ENCODE measurements around the gene CHD2.
"Not testable (repeated sequence)": the region's sequence is repeated elsewhere in the genome, so short reads cannot be mapped to it uniquely, and the experiment has no call there.

The CHD2 gene

DNA sequence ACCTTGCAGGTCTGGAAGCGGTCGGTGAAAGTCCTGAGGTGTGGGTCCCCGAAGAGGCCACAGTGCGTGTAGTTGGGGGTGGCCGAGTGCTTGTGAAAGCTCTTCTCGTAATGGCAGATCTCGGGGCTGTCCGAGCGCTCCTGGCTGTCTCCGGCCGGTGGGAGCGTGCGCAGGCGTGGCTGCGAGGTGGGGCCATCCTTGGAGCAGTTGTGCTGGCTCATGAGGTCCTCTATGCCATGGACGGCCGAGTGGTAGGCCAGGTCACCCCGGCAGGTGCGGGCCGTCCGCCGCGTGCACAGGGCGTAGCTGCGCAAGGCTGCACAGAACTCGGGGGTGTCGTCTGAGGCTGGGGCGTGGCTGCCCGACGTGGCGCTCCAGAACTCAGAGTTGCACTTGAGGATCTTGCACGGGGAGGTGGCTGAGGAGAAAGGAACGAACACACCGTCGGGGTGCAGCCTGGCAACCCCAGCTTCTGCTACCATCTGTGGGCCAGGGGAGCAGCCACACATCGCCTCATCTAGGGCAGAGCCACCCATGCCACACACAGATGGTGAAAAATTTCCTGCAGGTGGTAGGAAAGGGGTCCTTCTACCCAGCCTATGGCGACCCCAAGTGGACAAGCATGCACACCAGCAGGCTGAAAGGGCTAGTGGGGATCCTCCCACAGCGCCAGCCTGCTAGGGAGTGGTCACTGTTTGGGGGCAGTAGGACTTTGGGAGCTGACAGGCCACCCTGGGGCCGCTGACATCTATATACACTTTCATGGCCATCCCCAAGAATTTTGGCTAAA lies 152.2 kb downstream of the CHD2 start:
- DNase-seq, result no peak

DNA sequence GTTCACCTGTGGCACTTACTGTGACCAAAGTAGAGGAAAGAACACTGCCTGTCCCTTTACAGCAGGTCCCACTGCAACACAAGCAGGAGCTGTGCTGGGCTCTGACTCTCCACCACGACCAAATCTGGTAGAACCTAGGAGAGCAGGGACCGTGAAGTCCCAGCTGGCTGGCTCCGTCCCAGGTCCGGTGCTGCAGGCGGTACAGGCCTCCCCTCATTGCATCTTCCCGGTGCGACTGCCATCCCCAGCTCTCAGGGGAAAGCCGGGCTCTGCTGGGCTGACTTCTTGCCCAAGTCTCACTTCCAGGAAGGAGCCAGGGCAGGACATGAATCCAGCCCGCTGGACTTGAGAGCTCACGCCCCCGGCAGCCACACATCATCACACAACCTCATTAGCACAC lies 155.1 kb downstream of the CHD2 start:
- DNase-seq, result no peak

DNA sequence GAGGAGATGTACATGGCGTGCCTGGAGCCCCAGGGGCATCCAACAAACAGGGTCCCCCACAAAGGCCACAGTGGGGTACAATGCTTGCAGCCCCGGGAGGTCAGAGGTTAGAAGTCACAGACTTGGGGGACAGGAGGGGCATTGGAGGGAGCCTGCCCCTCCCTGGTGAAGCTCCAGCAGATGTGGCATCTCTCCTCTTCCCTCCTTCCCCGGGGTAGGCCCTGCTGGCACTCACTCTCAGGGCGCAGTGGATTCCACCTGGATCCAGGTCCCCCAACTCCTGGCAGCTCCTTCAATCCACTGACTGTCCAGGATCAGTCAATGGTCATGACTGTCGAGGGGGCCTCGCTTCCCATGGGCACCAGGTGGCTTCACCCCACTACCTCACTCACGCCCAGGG lies 156.7 kb downstream of the CHD2 start:
- DNase-seq, result no peak

DNA sequence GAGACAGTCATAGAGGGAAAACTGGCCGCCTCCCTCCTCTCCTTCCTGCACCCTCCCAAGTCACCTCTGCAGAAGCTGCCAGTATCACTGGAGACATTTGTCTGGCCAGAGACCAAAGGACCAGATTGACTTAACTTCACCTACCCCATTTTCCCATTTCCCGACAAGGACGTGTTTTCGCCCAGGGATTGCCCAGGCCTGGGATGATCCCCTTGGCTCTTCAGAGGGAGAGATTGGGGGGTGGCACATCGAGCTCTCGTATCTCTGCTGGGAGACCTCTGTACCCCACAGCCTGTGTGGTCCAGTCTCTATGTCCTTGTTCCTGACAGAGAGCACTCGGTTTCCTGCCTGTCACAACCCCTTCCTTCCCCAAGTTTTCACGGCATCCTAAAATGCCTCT lies 157.5 kb downstream of the CHD2 start:
- DNase-seq, result no peak

DNA sequence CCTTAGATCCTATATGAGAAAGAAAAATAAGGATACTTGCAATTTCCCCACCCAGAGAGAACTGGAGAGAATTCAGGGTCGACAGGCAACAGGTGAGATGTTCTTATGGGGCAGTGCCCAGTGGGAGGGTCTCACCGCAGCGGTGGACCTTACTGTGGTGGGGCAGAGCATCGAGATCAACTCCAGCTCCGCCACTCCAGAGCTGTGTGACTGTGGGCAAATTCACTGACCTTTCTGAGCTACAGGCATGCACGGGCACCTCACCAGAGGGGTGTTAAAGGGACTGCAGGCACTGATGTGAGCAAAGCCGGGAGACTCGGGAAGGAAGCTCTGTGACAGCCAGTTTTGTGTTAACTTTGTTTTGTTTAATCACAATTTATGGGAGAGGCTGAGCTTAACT lies 158.0 kb downstream of the CHD2 start:
- DNase-seq, result no peak

DNA sequence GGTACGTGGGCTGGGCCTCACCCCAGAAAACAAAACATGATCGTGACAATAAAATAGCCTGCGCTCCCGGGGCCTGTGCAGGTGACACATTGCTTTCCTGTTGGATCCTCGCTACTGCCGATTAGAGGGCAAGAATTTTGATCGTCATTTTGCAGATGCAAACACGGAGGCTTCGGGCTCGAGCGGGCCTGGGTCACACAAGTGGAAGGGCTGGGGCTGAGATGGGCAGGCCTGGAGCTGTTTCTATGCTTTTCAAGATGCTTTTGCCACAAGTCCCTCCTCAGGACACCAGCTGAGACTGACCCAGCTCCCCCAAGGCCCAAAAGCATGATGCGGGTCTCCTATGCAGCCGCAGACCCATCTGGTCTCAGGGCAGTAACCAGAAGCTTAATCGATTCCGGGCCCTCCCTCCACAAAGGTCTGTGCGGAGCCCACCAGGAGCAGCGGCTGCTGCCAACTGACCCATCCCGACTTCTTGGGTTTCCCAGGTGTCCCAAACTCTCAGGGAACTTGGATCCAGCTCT lies 158.8 kb downstream of the CHD2 start:
- no peak for DNase-seq

DNA sequence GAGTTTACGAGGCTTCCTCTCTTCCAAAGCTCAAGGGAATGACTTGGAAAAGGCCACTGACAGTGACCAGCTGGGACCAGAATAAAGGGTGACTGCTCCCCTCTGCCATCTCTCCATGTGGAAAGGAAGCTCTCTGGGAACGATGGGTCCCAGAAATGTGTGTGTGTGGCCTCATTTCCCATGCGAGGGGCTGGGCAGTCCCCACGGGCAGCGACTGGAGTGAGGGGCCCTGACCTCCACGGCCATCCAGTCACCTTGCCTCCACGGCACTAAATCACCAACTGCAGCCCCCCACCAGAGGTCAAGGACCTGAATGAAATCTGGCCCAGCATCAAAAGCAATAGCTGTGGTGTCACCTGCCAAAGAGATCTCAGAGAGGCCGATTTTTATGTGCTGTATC lies 159.3 kb downstream of the CHD2 start:
- no peak for DNase-seq

DNA sequence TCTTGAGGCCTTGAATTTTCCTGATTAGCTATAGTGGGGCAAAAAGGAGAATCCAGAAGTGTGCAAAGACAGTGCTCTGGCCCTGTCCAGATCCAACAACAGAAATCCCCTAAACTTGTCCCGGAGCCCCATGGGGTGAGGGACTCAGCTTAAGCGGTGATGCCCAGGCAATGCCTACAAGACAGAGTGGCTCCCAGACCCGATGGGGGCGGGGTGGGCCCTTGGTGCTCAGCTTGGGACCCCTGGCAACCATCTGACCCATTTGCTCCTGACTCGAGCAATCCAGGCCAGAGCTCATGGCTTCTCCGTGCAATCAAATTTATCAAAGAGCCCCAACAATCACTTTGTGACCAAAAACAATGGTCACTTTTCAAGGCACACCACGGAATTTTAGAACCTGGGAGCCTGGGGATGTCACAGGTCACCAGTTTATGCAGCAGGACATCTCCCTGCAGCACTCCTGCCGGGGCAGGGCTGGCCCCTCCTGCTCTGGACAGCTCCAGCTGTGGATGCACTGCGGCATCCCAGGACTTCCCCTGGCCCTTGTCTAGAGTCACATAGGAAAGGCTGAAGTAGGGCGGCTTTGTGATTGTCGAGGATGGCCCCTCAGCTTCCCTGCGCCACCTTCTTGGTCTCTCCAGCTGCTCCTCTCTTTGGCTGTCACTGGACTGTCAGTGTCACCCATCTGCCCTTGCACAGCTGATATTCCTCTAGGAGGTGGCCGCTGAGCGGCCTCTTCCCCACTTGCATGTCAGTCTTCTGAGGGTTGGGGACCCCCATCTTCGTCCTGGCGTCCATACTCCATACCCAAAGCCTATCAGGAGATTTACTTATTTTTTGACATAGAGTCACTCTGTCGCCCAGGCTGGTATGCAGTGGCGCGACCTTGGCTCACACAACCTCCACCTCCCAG lies 160.5 kb downstream of the CHD2 start:
- DNase-seq, result no peak

DNA sequence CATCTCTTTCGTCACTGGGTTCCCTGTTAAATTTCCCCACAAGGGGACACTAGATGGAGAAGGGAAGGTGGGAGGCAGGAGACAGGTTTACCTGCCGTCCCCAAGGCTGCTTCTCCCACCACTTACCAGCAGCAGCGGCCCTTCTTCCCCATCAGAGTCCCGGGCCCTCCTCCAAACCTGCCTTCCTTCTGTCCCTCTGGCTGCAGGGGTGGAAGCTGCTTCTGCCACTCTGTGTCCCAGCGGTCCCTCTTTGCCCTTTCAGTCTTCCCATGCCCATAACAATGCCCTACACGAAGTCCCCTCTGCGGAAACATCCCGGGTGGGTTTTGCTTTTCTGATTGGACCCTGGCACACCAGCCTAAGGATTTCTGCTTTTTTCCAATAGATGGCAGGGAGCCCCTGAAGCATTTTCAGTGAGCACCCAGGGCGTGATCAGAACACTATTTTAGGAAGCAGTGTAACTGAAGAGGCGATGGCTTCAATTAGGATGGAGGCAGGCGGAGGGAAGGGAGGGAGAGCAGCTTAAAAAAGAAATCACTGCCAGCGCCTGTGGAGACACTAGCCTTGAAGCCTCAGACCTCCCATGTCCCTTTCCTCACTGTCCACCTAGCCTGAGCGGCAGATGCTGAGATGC lies 162.6 kb downstream of the CHD2 start:
- DNase-seq, result not testable (repeated sequence)

DNA sequence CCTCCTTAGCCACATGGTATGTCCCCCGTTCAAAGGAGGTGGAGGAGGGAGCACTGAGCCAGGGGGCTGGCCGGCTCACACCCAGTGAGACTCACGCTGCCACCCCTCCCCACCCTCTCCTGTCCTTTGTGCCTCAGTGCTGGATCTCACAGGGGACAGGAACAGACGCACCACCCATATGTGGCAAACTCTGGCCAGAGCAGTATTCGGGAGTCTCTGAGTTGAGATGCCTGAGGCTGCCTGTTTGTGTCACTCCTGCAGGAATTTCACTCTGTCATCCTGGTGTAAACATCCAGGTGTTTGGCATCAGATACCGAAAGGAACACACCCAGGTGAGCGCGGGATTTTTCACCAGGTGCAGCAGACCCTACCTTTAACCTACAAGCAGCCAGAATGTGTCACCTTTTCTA lies 163.1 kb downstream of the CHD2 start:
- DNase-seq, result no peak

DNA sequence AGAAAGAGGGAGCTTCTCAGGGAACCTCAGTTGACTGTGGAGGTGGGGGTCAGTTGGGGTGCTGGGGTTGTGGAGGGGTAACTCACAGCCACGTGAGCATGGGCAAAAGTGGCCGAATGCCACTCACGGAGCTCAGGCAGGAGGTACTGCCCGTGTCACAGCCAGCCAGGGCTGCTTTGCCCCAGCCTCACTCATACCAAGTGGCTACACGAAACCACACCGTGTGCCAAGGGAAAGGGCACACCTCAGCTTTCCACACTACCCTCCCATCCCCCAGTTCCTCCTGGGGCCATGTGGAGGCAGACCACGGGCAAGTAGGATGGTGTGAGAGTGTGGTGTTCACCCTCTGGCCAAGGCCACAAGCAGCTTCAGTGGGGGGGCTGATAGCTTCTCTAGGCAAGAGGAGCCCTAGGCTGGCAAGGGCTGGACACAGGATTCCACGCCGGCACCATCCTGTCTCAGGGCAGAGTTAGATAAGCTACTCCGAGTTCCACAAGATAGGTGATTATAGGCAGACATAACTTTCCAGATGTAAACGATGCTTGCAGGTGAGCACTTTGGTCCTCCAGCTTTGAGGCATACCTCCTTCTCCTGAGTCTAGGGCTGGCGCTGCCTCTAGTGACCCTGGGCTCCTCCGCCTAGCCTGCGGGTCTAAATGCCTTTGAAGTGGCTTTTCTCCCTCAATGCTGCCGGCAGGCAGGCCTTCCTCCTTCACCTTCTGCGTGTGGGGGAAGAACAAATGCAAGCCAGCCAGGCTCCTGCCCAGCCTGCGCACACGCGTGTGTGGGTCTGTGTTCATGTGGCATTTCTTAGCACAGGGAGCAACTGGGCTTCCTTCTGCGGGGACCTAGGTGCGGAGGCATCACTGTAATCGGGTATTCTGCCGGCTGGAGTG lies 163.9 kb downstream of the CHD2 start:
- no peak for DNase-seq

DNA sequence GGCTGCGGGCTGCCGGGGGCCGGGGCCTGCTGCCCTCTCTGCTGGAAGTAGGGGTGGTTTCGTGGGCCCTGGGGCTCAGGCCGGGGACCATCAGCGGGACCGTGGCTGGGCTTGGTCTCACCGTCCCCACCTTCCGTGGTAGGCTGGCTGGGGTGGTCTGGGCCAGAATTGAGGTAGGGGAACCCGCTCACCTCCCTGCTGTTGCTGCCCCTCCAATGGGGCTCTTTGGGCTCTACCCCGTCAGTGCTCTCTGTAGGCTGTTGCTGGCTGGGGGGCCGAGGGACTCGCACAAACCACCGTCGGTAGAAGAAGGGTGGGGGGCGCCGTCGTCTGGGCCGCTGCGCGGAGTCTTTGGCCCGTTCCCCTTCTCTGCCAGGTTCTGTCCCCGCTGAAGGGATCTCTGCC lies 165.5 kb downstream of the CHD2 start:
- no peak for DNase-seq

DNA sequence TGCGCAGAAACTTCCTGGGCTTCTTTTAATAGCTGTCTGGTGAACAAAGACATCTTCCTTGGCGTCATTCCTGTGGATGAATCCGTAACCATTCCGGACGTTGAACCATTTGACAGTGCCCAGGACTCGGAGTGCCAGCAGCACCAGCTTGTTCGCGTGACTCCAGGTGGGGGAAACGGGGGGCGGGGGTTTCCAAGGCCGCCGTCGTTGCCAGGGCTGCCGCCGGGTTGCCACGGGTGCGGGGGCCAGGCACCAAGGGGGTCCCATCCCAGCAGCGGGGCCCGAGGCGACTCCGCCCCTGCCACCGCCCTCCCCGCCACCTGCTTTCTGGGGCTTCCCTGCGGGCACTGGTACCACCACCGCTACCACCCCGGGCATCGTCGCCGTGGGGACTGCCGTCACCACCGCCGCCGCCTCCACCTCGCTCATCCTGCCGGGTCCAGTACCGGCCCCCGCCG lies 166.1 kb downstream of the CHD2 start:
- DNase-seq, result no peak

DNA sequence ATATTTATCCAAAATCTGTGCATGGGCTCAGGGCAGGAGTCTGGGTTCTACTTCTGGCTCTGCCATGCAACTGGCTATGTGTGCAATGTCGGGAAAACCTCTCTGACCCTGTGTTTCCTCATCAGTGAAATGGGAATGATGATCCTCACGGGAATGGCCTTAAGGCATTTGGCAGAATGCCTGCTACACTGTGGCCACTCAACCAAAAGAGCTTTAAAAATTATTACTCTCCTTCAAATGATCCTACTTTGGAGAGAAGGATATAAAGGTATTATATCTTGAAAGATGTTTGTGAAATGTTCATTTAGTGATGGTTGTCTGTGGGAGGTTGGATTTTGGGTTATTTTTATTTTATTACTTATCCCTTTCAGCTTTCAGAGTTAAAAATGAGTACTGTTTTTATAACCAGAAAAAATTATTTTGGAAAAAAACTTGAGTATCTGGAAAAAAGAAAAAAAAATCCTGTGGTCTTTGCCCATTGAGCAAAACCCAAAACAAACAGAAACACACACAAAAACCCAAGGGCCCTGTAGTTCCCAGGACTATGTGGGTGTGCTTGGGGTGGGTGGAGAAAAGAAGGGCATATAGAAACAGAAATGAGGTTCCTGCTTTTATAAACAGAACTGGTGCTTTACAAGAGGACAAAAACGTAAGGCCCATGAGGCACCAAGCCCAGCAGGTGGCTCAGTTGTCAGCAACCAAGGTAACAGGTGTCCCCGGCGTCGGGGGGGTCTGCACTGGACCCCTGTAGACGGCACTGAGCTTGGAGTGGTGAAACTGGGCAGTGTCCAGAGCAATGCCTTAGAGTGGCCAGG lies 166.9 kb downstream of the CHD2 start:
- DNase-seq, result no peak

DNA sequence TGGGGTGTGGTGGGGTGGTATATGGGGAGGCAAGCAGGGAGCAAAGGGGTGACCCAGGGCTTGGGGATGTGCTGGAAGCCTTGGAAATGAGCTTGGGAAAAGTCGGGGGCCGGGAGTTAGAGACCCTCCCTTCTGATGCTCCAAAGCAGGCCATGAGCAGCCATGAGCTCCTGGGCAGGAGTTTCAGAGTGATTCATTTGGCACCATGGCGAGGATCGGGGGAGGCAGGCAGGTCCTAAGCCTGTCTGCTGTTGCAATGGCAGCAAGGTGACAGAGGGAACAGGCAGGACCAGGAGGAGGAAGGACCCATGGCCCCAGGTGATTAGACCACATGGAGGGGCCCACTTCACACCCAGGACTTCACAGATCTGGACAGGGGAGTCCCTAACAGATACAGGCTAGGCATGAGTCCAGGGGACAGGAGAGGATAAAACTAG lies 167.5 kb downstream of the CHD2 start:
- DNase-seq, result no peak

DNA sequence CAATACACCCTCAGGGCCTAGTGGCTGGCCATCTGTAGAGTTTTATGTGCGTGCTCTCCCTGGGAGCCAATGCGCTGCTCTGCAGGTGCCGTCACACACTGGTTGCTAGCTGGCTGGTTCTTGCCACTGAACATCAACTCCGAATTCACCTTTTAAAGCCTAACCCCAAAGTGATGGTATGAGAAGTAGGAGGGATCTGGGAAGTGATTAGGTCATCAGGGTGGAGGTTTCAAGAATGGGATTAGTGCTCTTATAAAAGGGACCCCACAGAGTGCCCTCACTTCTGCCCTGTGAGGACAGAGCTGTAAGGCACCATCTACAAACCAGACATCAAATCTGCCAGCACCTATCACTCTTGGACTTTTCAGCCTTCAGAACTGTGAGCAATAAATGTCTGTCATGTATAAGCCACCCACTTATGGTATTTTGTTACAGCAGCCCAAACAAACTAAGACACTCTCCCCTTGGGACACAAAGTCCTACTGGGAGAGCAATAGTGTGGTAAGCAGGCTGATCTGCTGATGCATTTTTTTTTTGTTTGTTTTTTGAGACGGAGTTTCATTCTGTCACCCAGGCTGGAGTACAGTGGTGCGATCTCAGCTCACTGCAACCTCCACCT lies 168.6 kb downstream of the CHD2 start:
- DNase-seq, result no peak

DNA sequence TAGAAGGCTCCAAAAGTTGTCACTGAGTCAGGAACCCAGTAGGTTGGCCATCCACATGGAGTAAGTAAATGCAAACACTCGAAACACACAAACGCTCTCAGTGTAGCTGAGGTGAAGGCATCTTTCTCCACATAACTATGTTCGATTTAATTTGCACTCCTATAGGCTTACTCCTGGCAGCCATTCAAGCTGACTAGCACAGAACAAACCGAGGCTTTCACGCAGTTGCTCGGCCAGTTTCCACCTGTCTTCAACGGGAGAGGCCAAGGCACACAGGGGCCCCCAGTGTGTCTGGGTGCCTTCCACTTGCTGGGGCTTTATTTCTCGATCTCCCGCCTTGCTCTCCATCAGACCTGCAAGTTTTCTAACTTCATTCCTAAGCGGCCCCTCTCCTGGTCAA lies 170.0 kb downstream of the CHD2 start:
- no peak for DNase-seq

DNA sequence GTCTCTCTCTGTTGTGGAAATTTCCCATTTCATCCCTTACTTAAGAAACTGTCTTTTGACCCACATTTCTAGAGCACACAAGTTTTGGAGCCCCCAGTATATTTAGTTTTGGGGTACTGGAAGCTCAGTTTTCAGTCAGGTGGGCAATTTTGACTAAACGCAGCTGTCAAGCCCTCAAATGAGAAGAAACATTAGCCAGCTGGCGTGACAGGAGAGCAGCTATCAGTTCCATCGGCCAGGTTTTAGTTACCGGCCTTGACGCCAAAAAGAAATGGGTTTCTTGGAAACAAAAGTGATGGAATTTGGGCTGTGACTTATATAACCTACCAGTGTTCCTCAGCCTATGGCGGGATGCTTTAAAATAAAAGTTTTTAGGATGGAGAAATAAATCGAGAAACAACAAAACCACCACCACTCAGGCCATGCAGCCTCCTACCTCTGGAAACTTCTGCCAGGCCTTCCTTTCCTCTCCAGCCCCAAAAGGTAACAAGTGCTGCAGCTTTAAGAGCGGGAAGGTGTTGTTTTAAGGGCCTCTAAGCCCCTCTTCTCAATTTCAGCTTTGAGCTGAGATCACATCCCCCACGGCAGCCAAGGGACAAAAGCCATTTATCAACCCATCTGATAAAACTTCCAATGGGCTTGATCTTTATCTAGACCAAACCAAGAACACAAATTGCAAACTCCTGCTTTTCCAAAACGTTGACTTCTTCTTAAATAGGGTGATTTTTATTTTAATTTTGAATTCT lies 170.6 kb downstream of the CHD2 start:
- no peak for DNase-seq

DNA sequence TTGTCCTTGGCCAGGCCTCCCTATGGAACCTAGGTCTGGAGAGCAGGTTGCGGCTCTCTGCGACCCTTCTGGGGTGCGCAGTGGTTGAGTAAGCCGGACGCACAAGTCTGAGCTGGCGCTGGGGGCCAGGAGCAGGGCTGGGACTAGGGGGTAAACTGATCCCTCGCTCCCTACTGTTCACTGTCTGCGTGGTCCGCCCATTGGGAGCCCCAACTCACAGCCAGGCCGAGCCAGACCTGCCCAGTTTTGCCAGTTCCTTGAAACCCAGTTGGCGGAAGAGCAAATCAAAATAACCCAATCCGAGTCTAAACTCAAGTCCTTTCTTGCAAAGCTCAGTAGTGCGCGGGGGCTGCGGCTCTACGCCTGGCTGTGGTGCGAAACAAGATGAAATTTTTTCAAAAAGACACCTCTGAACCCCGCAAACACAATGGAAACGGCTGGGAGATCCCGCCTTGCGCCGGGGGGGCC lies 171.4 kb downstream of the CHD2 start:
- DNase-seq, result no peak

DNA sequence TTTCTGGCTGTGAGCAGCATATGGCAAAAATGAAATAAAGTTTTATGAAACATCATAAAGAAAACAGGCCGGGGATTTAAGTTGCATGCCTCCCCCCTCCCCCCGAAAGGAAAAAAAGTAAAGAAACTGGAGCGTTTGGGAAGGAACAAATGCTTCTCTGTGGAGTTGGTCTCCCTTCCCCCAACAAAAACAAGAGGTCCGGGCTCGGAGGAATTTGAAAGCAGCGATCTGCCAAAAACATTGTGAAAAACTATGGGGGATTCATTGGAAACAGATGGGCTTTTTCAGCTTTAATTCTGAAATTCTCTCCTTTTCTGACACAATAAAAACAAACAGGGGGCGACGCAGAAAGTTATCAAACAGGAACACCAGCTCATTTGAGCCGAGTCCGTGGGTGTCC lies 171.9 kb downstream of the CHD2 start:
- DNase-seq, result no peak

All from NCI-H1105 (cell line).